Renal cortical epithelial cell (primary cell): ENCODE measurements around the gene DCUN1D3. TPM values are rescaled to one million over a fixed set of nuclear protein-coding genes. Genes with fewer than 3 reads are reported as not detected.
"Not testable (repeated sequence)": the region's sequence is repeated elsewhere in the genome, so short reads cannot be mapped to it uniquely, and the experiment has no call there.

ENCODE experiments used
- DNase-seq: peaks from one replicate; pipeline ENCODE4 v3.0.0-alpha.2; 2011; ENCODE audit warnings: low read depth
- total RNA-seq: library from RNA; depleted of rRNA; stranded (reverse); fragments of >200 nt; gene quantifications from 2 replicates; pipeline ENCODE4 v1.2.3, GENCODE V29; 2014

Gene DCUN1D3
- total RNA-seq, 1 donor from 2014 or later: 31.2 TPM

- DNase-seq: no peak
Measured at GRCh38 chr16:20887207-20887606, 13.0 kb downstream of the DCUN1D3 start.

GRCh38 chr16:20886320-20886719 is 13.8 kb downstream of the DCUN1D3 start:
- DNase-seq: no peak

GRCh38 chr16:20884240-20884556 is 16.0 kb downstream of the DCUN1D3 start:
- DNase-seq: peak; percentile 68

GRCh38 chr16:20883554-20884239 is 16.5 kb downstream of the DCUN1D3 start:
- DNase-seq: peak; percentile 78

- no peak for DNase-seq
Measured at GRCh38 chr16:20881503-20881878, 18.7 kb downstream of the DCUN1D3 start.

- DNase-seq: peak; percentile 37
Measured at GRCh38 chr16:20880867-20881502, 19.2 kb downstream of the DCUN1D3 start.

GRCh38 chr16:20879175-20880040 is 20.8 kb downstream of the DCUN1D3 start:
- DNase-seq: peak; percentile 88

GRCh38 chr16:20878682-20879147 is 21.4 kb downstream of the DCUN1D3 start:
- DNase-seq: peak; percentile 74

- no peak for DNase-seq
Measured at GRCh38 chr16:20875355-20875650, 24.9 kb downstream of the DCUN1D3 start.

GRCh38 chr16:20874088-20874581 is 26.0 kb downstream of the DCUN1D3 start:
- DNase-seq: no peak

- DNase-seq: no peak
Measured at GRCh38 chr16:20873331-20873730, 26.8 kb downstream of the DCUN1D3 start.

- DNase-seq: no peak
Measured at GRCh38 chr16:20871941-20872815, 28.0 kb downstream of the DCUN1D3 start.

- no peak for DNase-seq
Measured at GRCh38 chr16:20871258-20871657, 28.9 kb downstream of the DCUN1D3 start.

- no peak for DNase-seq
Measured at GRCh38 chr16:20870122-20870820, 29.9 kb downstream of the DCUN1D3 start.

GRCh38 chr16:20868890-20869289 is 31.3 kb downstream of the DCUN1D3 start:
- DNase-seq: peak; percentile 42

GRCh38 chr16:20867585-20867984 is 32.6 kb downstream of the DCUN1D3 start:
- no peak for DNase-seq

GRCh38 chr16:20866801-20867200 is 33.4 kb downstream of the DCUN1D3 start:
- no peak for DNase-seq

GRCh38 chr16:20866145-20866772 is 33.9 kb downstream of the DCUN1D3 start:
- peak; percentile 82 for DNase-seq

GRCh38 chr16:20865420-20866131 is 34.6 kb downstream of the DCUN1D3 start:
- DNase-seq: no peak

- not testable (repeated sequence) for DNase-seq
Measured at GRCh38 chr16:20864376-20864775, 35.8 kb downstream of the DCUN1D3 start.
